Glomerular endothelial cell (primary cell): ENCODE measurements around the gene DNAJB8. TPM values are rescaled to one million over a fixed set of nuclear protein-coding genes. Genes with fewer than 3 reads are reported as not detected.

Experiments used
- DNase-seq: peaks from one replicate; pipeline ENCODE4 v3.0.0-alpha.2; 2011; ENCODE audit warnings: low read depth, low spot score; ENCODE audit errors: extremely low read depth
- total RNA-seq: library from RNA; depleted of rRNA; stranded (reverse); fragments of >200 nt; gene quantifications from 2 replicates; pipeline ENCODE4 v1.2.3, GENCODE V29; 2015

The DNAJB8 gene
- total RNA-seq, 1 donor from 2014 or later: not detected

DNA sequence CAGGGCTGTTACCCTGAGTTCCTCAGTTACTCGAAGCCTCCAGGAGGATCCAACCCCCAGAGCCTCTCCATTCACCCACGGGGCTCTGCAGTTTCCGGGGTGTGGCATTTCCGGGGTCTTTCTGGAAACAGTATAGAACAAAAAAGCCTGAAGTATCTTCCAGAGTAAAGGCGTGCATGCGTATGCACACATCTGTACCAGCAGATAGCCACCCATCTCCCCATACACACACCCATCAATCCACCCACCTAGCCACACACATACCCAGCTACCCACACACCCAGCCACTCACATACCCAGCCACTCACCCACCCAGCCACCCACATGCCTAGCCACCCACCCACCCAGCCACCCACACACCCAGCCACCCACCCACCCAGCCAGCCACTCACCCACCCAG, 2.9 kb upstream of the DNAJB8 start:
- no peak for DNase-seq

DNA sequence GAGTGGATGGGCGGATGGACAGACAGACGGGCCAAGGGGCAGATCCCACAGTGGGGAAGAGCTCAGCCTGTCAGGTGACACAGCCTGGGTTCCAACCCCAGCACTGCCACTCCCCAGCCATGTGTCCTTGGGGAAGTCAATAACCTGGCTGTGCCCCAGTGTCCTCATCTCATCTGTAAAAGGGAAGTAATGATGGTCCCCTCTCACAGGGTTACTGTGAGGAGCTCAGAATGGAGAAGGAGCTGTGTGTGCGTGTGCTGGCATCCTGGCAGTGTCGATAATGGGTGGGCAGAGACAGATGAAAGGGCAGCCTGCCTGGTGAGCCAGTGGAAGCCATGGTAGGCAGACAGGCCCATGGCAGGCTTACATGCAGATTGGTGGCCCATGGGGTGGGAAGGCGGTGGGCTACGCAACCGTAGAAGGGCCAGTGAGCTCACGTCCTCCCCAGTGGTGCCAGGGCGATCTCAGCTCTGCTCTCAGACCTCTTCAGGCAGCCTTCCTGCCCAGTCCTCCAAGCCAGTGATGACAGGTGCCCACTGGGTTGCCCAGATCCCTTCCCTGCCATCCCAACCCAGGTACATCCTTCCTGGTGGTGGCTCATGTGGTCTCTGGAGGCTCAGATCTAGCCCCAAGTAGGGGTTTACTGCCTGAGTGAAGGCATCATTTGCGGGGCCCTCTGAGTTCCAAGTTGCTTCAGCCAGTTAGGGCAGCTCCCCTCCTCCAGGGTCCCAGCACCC, 2.3 kb upstream of the DNAJB8 start:
- DNase-seq: no peak

DNA sequence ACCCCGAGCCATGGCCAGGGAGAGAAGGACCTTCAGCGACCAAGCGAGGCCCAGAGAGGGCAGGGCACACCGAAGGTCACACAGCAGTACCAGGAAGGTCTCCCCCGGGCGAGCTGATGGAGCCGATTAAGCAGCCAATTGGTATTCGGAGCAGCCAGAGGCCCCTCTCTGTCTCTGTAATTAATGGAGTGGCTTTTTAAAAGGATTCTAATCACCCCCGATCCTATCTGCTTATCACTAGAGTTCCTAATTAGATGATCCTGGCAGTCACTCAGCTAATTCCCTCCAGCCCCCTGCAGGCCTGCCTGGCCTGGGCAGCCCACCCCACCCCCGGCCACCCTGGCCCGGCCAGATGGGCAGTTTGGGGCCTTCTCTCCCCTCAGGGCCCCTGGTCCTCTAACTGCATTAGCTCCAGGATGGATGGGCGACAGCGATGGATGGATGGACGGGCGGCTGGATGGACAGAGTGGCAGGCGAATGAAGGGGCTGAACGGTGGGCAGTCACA, 1.6 kb upstream of the DNAJB8 start:
- no peak for DNase-seq

DNA sequence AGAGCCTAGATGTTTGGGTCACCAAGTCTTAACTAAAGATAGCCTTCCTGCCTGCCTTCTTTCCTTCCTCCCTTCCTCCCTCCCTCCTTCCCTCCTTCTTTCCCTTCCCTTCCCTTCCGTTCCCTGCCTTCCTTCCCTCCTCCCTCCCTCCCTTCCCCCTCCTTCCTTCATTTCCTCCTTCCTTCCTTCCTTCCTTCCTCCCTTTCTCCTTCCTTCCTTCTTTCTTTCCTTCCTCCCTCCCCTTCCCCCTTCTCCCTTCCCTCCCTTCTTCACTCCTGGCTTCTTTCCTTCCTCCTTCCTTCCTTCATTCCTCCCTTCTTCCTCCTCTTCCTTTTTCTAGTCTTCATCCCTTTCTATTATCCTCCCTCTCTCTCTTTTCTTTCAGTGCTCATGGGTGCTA, 2.0 kb downstream of the DNAJB8 start:
- no peak for DNase-seq

DNA sequence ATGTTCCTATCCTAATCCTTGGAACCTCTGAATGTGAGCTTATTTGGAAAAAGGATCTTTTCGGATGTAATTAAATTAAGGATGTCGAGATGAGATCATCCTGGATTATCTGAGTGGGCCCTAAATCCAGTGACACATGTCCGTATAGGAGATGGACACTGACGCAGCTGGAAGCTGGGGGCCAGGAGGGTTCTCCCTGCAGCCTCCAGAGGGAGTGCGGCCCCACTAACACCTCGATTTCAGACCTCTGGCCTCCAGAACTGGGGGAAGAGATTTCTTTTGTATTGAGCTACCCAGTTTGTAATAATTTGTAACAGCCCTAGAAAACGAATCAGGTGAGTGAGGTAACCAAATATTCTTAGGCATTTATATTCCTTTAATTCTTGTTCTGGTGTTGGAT, 2.5 kb downstream of the DNAJB8 start:
- DNase-seq: no peak

- no peak for DNase-seq
These were observed 2.9 kb downstream of the DNAJB8 start for GRCh38 chr3:128463771-128464170.

DNA sequence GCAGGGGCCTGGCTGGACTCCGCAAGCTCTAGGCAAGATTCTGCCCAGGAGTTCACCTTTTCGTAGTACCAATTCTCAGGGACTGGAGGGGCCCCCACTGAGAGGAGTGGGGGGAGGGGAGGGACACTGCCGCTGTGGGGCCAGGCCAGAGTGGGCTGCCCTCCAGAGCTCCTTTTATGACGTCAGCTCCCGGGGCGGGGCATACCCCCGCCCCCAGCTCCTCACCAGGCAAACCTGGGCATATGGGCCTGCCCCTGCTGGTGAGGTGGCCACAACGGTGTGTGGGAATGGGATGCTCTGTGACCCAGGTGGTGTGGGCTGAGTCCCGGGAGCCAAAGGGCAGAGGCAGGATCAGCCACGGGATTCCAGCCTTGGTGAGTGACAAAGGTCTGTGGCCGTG, 3.3 kb downstream of the DNAJB8 start:
- no peak for DNase-seq

GRCh38 chr3:128462931-128463330, 3.8 kb downstream of the DNAJB8 start:
- no peak for DNase-seq

GRCh38 chr3:128462341-128462910, 4.3 kb downstream of the DNAJB8 start:
- no peak for DNase-seq

GRCh38 chr3:128461731-128462130, 5.0 kb downstream of the DNAJB8 start:
- no peak for DNase-seq

DNA sequence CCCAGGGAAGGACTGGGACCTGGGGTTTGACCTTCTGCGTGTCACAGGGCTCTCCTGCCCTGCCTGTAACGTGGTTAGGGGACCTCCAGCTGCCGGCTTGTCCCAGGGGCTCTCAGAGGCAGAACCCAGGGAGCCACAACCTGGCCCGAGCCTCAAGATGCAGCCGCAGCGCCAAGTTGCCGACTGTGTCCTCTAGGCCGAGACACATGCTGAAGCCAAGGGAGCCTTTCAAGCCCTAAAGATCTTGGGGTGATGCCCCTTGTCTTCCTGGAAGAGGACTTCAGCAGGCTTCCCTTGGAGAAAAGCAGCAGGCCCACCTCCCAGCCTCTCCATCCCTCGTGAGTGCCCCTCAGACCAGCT, 7.2 kb downstream of the DNAJB8 start:
- no peak for DNase-seq

GRCh38 chr3:128458746-128459460, 7.8 kb downstream of the DNAJB8 start:
- DNase-seq: no peak

GRCh38 chr3:128457937-128458336, 8.8 kb downstream of the DNAJB8 start:
- no peak for DNase-seq

- DNase-seq: no peak
These were observed 9.6 kb downstream of the DNAJB8 start for GRCh38 chr3:128456776-128457715.

DNA sequence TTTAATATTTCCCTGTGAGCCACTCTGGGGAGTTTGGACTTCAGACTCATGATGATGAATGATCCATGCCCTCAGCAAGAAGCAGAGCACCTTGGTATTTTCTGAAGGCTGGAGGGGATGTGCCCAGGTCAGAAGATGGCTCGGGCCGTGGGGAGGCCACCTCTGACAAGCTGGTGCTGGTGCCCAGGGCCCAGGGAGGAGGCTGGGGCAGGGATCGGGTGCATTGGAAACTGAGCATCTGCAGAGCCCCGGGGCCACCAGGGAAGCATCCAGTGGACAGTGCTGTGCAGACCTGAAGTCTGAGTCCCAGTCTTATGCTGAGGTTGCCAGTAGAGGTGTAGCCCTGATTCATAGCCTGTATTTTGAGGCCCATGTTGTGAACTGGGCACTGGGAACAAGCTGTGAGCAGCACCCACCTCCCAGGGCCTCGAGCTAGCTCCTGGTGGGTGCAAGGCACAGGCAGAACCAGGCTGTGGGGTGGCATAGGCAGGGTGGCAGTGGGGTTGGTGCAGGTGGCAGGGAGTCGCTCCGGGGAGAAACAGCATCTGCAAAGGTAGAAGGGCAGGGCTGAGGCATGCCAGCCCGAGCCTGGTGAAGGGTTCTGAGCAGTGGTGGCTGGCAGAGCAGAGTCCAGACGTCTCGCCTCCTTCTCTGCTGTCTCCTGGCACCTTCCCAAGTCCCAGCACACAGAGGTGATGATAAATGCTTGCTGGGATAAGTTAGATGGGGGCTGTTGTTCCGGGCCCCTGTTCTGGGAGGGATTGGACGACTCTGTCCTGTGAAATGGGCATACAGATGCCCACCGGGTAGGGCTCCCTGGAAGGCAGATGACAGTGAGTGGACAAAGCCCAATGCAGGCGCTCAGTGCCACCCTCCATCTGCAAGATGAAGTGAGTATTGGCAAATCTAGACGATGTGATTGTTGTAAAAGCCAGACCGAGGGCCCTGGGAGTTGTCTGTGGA, 10.6 kb downstream of the DNAJB8 start:
- DNase-seq: no peak

DNA sequence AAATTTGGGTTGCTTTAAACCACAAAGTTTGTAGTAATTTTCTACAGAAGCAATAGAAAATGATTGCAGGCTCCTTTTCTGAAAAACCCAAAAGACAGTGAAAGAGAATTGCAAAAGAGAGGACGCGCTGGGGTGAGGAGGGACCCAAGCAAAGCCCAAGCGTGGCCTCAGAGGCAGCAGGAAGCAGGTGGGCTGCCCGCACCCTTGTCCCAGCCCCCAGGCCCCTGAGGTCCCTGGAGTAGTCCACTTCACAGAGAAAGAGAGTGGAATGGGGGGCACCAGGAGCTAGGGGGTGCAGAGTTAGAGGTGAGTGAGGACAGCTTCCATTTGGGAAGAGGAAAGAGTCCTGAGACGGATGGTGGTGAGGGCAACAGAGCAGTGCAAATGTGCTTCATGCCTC, 11.6 kb downstream of the DNAJB8 start:
- no peak for DNase-seq

- no peak for DNase-seq
These were observed 12.4 kb downstream of the DNAJB8 start for GRCh38 chr3:128454310-128454618.

DNA sequence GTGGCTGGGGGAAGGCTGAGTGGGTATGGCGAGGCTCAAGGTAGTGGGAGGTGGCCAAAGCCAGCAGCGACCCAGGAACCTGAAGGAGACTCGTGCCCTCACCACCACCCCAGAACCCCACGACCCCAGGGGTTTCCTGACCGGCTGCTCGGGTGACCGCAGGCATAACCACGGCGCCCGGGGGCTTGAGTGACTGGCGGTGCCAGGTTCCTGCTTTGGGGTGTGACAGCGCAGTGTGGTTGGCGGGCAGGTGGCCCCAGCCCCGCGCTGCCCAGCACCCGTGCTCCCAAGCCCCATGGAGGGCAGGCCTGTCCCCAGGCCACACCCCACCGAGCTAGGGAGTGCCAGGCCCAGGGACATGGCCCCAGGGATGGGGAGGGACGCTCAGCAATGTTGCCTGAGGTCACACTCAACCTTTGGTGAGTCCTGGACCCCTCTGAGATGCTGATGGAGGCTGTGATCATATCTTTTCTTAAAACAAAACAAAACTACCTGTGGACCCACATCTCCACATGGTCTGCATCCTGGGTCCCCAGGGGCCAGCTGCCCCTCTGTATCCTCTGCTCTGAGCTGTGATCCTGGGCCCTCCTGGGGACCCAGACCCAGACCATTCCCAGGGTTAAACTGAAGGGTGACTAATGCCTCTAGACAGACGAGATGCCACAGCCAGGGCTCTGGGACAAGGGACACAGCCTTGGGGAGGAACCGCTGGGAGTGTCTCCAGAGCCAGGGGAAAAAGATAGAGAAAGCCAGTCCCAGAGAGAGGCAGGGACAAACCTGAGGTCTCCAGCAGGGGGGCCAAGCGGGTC, 13.0 kb downstream of the DNAJB8 start:
- no peak for DNase-seq

- DNase-seq: no peak
These were observed 13.9 kb downstream of the DNAJB8 start for GRCh38 chr3:128452678-128453275.
